ENCODE data around the gene CIZ1.
"Not testable (repeated sequence)": the region's sequence is repeated elsewhere in the genome, so short reads cannot be mapped to it uniquely, and the experiment has no call there.

The CIZ1 gene

DNA sequence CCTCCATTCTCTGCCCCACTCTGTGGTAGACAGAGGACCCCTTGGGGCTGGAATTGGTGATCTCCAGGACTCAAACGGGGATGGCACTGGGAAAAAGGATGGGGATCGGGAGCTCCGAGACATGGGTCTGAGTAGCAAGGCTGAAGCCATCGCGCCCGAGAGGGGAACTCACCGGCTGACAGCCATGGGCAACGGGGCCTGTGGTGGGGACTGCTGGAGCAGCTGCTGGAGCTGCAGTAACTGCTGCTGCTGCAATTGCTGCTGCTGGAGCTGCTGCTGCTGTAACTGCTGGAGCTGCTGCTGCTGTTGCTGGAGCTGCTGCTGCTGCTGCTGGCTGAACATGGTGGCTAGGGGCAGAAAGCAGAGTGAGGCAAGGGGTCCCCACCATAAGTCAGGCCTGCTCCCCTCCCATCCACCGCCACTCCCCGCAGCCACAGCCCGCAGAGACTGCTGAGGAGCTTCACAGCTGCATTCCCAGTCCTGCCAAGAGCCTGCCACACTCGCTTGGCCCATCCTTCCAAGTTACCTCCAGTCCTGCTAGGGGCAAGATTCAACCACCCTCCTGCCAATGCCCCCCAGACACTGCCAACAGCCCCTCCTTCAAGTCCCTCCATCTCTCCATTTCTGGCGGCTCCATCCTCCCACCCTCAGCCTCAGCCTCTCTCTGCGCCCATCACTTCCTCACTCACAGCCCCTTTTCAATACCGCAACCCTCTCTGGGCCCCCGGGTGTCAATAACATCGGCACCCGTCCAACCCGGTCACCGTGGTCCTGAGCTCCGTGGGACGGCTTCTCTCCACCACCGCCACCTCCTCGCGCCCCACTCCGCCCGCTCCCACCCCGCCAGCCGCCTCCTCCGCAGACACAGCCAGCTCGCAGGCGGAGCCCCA lies 611 bp downstream of the CIZ1 start:
- DNase-seq (ENCODE audit: low read depth) = no peak

DNA sequence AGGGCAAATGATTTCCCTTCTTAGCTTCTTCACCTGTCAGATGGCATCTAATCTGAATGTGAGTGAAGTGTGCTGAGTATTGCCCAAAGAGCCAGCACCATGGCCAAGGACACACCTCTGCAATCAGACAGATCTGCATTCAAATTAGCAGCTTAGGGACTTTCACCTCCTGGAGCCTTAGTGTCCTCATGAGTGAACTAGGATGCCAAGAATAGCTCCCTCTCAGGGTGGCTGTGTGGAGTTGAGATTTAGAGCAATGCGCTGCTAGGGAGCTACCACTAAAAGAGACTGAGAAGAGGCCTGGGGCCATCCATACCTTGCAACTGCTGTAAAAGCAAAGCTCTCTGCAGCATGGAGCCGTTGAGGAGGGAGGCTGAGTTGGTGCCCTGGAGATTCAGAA lies 1.4 kb downstream of the CIZ1 start:
- no peak for DNase-seq (ENCODE audit: low read depth)

DNA sequence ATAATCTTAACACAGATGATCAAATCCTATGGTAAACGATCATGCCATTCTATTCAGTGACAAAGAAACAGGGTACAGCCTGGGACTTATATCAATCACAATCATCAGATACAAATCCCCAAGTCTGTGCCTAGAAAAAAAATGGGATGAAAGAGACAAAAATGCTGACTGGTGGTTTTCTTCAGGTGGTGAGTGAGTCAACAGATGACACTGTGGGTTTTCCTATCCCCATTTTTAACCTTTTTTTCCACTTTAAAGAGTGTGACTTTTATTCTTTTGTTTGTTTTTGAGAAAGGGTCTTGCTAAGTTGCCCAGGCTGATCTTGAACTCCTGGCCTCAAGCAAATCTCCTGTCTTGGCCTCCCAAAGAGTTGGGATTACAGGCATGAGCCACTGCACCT lies 3.2 kb downstream of the CIZ1 start:
- DNase-seq (ENCODE audit: low read depth) = no peak

DNA sequence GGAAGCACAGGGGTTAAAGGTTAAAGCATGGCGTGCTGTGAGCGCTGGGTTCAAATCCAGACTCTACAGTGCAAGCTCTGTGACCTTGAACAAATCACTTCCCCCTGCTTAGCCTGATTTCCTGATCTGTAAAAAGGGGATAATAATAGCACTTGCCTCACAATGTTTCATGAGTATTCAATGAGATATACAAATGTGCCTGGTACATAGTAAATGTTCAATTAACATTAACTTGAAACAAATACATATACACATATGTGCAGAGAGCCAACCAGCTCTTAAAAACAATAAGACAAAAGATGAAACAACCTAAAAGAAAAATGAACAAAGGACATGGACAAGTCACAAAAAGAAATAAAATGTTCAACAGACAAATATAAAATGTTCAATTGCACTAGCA lies 4.0 kb downstream of the CIZ1 start:
- no peak for DNase-seq (ENCODE audit: low read depth)

DNA sequence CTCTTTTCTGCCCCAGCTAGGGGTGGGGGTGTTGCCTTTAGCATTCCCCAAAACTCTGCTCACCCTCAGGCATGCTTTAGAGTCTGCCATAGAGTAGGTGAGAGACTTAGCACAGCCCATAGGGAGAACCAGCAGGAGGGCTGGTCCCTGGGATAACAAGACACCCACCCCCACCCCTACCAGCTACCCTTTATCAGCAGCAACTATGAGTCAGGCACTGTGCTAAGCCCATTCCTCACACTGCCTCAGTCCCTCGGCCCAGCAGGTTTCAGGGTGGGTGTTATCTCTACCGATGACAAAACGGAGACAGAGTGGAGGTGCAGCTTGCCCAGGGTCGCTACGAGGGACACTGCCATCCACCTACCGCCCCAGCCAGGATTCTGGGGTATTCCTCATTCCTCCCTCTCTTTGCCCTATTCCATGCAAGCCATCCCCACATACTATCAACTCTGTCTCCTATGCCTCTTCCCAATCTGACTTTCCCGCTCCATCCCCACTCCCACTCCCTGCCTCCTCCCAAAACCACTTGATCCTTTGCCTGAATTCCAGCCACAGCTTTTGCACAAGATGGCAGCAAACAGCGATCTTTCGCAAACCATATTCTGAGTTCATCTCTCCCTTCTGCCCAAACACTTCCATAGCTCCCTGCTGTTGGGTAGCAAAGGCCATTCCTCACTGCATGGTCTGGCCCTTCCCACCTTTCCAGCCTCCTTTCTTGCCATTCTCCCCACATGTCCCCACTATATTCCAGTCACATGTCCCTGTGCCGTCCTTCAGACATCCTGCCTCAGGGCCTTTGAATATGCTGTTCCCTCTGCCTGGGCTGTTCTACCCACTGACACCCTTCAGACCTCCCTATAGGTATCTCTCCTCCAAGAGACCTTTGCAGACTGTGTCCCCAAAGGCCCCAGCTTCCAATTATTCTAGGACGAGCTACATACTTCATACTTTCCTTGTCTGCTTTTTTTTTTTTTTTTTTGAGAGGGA lies 5.1 kb downstream of the CIZ1 start:
- no peak for DNase-seq (ENCODE audit: low read depth)

DNA sequence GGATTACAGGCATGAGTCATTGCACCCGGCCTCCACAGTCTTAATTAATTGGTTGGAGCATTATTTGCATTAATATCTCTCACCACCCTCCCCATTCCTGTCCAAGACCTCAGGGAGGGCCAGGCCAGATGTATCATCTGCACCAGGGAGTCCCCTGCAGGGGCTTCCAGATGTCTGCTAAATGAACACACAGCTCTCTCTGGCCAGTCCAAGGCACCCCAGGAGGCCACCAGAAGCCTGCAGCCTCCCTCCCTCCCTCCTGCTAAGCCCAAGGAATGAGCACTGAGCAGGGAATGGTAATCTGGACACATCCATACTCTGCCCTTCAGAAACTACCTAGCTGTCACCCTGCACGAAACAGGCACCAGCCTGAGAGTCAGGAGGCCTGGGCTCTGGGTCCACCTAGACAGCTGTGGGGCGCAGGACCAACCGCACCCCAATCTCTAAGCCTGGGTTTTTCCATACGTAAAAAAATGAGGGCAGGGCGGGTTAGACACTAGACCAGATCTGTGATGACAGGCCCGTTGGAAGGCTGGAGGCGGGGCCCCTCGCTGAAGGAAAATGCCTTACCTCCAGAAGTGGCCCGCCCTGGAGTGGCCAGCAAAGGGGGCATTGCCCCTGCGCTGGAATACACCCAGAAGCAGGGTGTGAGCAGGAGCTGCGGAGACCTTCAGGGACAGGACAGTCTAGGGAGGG lies 8.3 kb downstream of the CIZ1 start:
- no peak for DNase-seq (ENCODE audit: low read depth)

DNA sequence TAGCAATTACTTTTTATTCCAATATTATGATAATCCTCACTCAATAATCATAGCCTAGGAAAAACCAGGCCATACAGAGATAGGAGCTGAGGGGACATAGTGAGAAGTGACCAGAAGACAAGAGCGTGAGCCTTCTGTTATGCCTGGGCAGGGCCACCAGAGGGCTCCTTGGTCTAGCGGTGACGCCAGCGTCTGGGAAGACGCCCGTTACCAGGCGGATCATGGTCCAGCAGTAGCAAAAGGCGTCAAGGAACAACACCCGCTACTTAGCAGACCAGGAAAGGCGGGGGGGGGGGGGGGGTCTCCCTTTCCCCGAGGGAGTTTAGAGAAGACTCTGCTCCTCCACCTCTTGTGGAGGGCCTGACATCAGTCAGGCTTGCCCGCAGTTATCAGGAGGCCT lies 9.9 kb downstream of the CIZ1 start:
- DNase-seq (ENCODE audit: low read depth) = not testable (repeated sequence)

DNA sequence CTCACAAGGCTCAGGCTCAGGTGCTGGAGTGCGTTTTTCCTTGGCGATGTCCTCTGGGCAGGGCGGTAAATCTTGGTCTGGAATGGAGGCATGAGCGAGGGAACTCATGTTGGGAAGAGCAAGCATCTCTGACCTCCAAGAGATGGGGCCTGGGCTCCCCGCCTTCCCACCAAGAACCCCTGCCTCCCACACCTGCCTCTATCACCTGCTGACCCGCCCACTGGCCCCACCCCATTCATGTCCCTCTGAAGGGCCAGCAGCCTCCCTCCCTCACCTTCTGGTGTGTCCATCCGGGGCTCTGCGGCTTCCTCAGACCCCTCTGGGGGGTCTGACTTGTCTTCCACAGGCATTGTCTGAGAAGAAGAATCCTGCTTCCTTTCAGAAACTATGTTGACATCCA lies 10.9 kb downstream of the CIZ1 start:
- no peak for DNase-seq (ENCODE audit: low read depth)

DNA sequence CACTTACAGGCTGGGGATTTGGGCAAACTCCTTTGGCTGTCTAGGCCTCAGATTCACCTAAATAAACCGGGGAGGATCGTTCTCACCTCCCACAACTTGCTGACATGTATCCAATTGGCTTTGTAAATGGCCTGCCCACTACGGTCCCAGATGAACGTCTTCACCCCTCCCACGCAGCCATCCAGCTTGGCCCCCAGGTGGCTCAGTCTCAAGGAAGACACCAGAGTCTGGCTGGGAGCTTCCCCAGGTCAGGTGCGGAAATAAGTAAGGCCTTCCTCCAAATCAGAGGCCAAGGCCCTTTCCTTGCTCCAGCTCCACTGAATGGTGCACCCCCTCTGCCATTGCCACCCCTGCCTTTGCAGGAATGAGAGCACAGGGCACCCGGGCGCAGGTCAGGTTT lies 11.4 kb downstream of the CIZ1 start:
- no peak for DNase-seq (ENCODE audit: low read depth)

DNA sequence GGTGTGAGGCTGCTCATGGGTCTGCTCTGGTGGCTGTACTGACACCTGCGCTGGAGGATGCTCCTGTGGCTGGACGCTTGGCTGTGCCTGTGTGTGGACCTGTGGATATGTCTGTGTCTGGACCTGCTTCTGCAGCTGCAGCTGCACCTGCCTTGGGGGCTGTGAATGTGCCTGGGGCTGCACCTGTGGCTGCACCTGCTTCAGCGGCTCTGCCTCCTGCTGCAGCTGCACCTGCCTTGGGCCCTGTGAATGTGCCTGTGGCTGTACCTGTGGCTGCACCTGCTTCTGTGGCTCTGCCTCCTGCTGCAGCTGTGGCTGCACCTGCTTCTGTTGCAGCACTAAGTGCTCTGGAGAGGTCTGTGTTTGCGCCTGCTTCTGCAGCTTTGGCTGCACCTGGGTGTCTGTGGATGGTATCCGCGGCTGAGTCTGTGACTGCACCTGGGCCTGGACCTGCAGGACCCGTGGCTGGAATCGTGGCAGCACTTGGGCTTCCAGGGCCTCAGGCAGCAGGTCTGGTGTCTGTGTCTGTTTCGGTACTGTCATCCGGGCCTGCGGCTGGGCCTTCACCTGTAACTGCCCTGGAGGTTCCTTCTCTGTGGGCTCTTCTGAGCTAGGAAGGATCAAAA lies 12.5 kb downstream of the CIZ1 start:
- no peak for DNase-seq (ENCODE audit: low read depth)

DNA sequence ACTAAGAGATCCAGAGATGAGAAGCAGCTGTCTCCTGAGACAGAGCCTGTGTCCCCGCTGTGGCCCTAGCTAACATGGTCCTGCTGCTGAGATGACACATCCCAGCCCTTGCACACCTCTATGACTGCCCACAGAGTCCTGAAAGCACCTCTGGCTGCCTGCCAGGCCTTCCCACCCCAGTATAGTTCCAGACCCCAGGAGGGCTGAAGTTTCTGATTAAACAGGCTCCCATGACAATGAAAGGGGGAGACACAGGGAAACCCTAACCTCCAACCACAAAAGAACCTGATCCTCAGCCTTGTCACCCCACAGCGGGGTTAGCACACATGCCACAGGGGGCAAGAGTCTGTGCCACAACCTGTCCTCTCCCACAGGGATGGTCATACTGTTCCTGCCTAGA lies 15.6 kb downstream of the CIZ1 start:
- no peak for DNase-seq (ENCODE audit: low read depth)

DNA sequence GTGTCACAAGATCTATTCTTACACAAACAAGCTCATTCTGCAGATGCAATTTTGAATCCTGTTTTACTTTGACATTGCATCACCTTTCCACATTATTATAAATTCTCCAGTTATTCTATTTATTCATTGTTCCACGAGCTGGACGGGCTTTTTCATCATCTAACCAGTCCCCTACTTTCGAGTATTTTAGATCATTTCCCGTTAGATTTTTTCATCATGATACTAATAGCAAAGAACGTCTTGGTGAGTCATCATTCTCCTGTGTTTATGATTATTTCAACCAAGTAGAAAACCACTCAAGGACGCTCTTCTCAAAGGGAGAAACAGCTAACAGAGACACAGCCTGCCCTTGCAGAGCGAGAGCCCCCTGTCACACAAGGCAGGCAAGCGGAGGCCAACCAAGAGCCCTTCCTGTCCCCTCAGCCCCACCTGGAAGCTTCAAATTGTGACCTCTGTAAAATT lies 16.2 kb downstream of the CIZ1 start:
- no peak for DNase-seq (ENCODE audit: low read depth)

DNA sequence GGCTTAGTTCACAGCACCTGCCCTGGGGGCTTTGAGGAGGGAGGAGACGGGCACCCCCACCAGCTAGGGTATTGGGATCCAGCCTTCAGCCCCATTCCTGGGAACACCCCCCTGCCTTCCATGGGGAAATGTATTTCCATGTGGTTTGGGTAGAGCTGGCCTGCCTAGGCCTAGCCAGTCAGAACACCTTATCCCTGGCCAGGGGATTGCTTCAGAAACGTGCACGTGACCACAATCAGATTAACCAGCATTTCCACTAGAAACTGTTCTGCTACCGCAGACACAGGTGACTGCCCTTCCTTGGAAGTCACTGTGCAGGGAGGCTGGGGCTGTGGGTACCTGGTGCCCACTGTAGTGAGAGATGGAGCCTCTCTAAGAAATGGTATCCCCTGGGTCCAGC lies 17.3 kb downstream of the CIZ1 start:
- DNase-seq (ENCODE audit: low read depth) = no peak

DNA sequence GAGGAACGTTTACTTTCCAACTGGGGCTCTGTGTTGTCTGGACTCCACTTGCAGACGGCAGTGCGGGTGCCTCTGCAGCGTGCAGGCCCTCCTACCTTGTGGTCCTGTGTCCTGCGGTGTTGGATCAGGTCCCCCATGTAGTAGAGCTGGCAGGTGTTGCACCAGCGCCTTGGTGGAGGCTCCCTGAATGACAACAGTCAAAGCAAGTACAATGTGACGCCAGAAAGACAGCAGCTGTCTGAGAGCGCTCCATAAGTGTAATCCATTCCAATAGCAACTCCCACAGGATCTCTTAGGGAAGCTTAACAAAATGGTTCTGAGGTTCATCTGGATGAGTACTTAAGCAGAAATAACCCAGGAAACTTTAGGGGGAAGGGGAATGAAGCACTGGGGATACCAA lies 21.4 kb downstream of the CIZ1 start:
- DNase-seq (ENCODE audit: low read depth) = no peak

DNA sequence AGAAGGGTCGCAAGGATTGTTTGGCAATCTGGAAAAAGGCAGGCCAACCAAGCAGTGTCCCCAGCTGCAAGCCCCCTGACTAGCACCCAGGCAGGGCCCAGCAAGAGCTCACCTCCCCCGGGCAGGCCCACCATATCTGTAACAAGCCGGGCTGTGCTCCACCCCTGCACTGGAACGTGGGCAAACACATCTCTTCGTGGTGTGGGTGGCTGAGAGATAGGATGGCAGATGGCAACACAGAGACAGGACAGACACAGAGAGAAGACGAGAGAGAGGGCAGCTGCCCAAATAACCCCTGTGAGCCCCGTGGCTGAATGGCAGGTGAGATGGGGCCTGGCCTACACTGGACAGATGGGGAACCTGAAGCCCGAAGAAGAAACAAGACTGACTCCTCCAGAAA lies 21.9 kb downstream of the CIZ1 start:
- DNase-seq (ENCODE audit: low read depth) = no peak

DNA sequence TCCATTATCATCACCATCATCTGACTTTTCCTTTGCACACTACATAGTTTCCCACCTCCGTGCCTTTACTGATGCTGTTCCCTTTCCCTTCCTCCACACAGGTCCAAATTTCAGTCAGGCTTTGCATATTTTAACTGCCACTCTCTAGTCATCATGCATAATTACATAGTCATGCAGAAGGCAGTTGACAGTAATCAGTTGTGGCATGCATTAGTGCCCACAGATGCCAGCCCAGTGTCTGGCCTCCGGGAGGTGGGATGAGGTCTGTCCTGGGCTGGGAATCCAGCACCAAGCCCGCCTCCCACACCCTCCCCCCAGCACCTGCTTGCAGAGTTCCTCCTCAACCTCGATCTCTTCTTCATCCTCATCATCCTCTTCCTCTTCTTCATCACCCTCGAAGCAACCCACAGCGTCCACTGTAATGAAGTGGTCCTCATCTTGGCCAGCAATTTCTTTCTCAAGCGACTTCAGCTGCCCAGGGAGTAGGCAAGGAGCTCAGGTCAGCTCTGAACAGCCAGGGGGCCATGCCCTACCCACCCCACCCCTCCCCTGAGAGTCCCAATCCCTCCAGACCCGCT lies 22.6 kb downstream of the CIZ1 start:
- DNase-seq (ENCODE audit: low read depth) = no peak

DNA sequence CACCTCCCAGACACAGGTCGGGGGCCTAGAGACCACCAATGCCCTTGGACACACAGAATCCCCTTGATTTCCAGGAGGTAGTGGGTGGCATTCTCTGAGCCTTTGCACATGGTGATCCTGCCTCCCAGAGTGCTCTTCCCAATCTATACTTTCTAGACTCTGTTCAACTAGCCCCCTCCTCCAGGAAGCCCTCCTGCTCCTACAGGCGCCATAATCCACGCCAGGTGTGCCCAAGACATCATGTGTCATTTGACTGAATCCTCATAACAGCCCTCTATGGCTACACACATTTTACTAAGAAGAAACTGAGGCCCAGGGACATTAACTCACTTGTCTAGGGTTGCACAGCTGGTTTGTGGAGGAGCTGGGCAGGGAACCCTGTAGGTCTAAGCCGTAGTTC lies 24.2 kb downstream of the CIZ1 start:
- no peak for DNase-seq (ENCODE audit: low read depth)

DNA sequence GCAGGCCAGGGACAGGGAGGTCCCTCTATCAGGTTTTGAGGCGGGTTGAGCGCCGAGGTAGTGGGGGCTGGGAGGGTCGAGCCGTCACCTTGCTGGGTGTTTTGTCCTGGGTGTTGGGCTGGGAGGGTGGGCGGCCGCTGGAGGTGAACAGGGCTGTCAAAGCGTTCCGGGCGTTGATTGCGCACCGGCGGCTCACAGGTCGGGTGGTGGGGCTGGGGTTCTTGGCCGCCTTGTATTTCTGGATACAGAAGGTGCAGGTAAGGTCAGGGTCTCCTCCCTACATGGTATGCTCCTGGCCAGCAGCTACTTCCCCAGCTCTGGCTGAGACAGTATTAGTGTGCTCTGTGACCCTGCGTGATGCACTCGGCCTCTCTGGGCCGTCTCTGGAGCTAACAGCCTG lies 25.2 kb downstream of the CIZ1 start:
- no peak for DNase-seq (ENCODE audit: low read depth)

DNA sequence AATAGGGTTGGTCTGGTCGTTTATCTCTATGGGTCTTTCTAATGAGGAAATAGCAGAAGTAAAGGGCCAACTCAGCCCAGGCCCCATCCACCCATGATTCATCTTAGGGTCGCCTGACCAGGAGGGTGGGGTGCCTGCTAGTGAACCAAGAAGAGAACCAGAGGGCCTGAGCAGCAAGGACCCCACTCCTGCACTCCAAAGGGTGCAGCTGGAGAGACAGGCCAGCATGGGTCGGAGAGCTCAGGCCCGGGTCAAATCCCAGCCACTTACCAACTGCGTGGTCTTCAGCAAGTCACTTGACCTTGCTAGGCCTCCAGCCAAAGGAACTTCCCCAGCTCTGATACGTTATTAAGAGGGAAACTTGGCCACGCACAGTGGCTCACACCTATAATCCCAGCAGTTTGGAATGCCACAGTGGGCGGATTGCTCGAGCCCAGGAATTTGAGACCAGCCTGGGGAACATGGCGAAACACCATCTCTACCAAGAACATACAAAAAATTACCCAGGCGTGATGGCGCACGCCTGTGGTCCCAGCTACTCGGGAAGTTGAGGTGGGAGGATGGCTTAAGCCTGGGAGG lies 27.0 kb downstream of the CIZ1 start:
- DNase-seq (ENCODE audit: low read depth) = no peak

DNA sequence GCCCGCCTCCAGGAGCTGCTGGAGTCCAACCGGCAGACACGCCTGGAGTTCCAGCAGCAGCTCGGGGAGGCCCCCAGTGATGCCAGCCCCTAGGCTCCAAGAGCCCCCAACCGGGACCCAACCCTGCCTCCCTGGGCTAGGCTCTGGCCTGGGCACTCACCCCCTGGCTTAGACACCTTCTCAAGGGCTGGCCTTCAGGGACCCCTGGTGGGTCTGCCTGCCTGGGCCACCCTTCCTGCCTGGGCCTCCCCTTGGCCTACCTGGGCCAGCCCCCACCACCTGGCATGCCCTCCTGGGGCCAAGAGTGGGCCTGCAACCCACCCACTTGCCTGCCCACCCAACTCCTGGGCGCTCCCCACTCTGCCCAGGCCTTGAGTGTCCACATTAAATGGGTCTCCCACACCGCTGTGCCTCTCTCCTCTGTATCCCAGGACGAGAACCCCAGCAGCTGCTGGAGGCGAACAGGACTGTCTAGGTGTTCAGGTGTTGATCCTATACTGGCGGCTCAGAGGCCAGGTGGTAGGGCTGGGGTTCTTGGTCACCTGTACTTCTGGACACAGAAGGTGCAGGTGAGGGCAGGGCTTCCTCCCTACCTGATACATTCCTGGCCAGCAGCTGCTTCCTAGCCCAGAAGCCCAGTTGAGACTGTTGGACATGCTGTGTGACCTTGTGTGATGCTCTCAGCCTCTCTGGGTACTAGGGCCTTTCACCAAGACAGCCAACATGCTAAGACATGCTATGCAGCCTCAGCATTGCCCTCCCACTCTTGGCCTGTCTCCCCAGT lies 27.7 kb downstream of the CIZ1 start:
- DNase-seq (ENCODE audit: low read depth) = no peak
